ENCODE data around the gene OSBPL7.

OSBPL7 gene

DNA sequence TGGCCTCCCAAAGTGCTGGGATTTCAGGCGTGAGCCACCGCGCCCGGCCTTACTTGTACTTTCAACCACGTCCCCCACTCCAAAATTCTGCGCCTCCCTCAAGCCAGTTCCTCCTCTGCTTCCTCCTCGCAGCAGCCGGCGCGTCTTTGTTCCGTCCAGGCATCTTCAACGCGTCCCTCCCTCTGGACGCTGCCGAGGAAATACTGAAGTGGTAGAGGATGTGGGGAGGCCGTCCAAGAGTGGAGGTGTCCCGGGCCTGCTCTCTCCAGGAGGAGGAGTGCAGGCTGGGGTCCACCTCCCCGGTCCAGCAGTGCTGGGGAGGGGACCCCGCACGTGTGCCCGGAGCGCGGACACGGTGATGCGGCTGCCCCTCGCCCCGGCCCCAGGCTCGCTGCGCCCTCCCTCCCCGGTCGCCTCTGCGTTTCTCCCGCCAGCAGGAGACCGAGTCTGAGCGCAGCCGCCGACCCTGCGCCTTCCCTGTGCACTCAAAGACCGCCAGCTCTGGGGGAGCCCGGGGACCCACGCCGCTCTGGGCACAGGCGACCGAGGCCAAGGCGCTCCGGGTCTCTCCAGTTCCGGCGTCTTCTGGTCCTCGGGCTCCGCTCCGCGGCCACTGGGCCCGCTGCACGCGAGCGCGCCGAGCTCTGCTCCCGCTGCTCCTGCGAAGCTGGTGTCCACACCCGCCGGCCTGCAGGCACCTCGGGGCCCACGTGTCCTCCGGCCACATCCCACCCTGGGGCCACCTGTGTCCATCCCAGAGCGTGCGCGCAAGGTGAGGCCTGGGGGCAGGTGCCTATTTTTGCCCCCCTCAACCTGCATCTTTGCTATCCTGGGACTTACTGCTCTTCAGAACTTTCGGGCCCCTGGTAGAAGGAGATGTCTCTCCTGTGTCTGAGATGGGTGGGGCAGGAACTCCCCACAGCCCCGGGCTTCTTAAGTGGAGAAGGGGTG is 31.7 kb downstream of the OSBPL7 start:
- Histone ChIP-seq H2BK12ac (ENCODE audit: low read length) (no peak overlapping the region), H3K27ac (replicated peaks; ENCODE audit: low read length) (no peak overlapping the region), H3K36me3 (replicated peaks in 1 of 2; ENCODE audit: control insufficient read depth in 2 of 2, insufficient read depth in 2 of 2, low read length in 2 of 2) (no peaks in the 10 kb centered on the region), H3K79me1 (ENCODE audit: low read depth, low read length) (no peaks in the 10 kb centered on the region), H3K9me3 (replicated peaks in 1 of 2; ENCODE audit: control insufficient read depth in 2 of 2, insufficient read depth in 1 of 2, low read depth in 1 of 2, low read length in 2 of 2) (no peaks in the 10 kb centered on the region), H3K4ac (ENCODE audit: low read length) (no peak overlapping the region), H2AK5ac (ENCODE audit: low read depth, low read length) (no peak overlapping the region), H2BK120ac (ENCODE audit: low read depth, low read length) (no peak overlapping the region), H3K4me2 (ENCODE audit: insufficient read depth, low read length, poor library complexity, severe bottlenecking) (peak overlapping the region; percentile 80), H3K18ac (ENCODE audit: low read length) (peak overlapping the region; percentile 76), H3K9ac (ENCODE audit: low read depth, low read length, poor library complexity) (peak overlapping the region; percentile 70), H3K4me1 (ENCODE audit: control insufficient read depth in 2 of 2, insufficient read depth in 1 of 2, low read depth in 1 of 2, low read length in 2 of 2) (peaks cover 0 to 3% of the 10 kb centered on the region in 2 donors), H2BK15ac (ENCODE audit: low read length) (peak overlapping the region; percentile 81), H2AFZ (ENCODE audit: low read length) (peak overlapping the region; percentile 96), H2BK5ac (ENCODE audit: low read length) (no peak overlapping the region), H3K14ac (ENCODE audit: low read length) (peak overlapping the region; percentile 2), H4K91ac (ENCODE audit: low read depth, low read length, poor library complexity) (no peak overlapping the region), H3K23ac (ENCODE audit: low read depth, low read length, poor library complexity) (peak overlapping the region; percentile 73), H4K8ac (ENCODE audit: low read depth, low read length) (no peak overlapping the region), H3K27me3 (ENCODE audit: control insufficient read depth in 3 of 3, insufficient read depth in 3 of 3, low read depth in 1 of 3, low read length in 3 of 3) (peaks cover 4 to 65% (median 22%) of the 10 kb centered on the region in 3 experiments), H3K4me3 (ENCODE audit: low read length in 2 of 2) (peak overlapping the region; percentile 52 to 76)
- WGBS, 2 donors (ENCODE audit: extremely low coverage in 2 of 2, insufficient read length in 2 of 2, insufficient replicate concordance in 1 of 2), result no CpG with 5 or more reads among the region's 70 CpGs
- DNase-seq (ENCODE audit: low spot score), result peak; percentile 44

GRCh38 chr17:47785538-47786123 is 36.0 kb downstream of the OSBPL7 start:
- WGBS, 2 donors (ENCODE audit: extremely low coverage in 2 of 2, insufficient read length in 2 of 2, insufficient replicate concordance in 1 of 2), result no CpG with 5 or more reads among the region's 5 CpGs
- no peak overlapping the region for H3K27ac ChIP-seq (replicated peaks; ENCODE audit: low read length)
- H2BK15ac ChIP-seq (ENCODE audit: low read length), result no peak overlapping the region
- H3K36me3 ChIP-seq (replicated peaks in 1 of 2; ENCODE audit: control insufficient read depth in 2 of 2, insufficient read depth in 2 of 2, low read length in 2 of 2), result no peaks in the 10 kb centered on the region
- H3K23ac ChIP-seq (ENCODE audit: low read depth, low read length, poor library complexity), result no peak overlapping the region
- H2BK12ac ChIP-seq (ENCODE audit: low read length), result no peak overlapping the region
- peak; percentile 65 for DNase-seq (ENCODE audit: low spot score)
- H3K18ac ChIP-seq (ENCODE audit: low read length), result no peak overlapping the region
- no peak overlapping the region for H3K9ac ChIP-seq (ENCODE audit: low read depth, low read length, poor library complexity)
- no peaks in the 10 kb centered on the region for H3K79me1 ChIP-seq (ENCODE audit: low read depth, low read length)
- no peaks in the 10 kb centered on the region for H3K9me3 ChIP-seq (replicated peaks in 1 of 2; ENCODE audit: control insufficient read depth in 2 of 2, insufficient read depth in 1 of 2, low read depth in 1 of 2, low read length in 2 of 2)
- H3K14ac ChIP-seq (ENCODE audit: low read length), result no peak overlapping the region
- H4K8ac ChIP-seq (ENCODE audit: low read depth, low read length), result no peak overlapping the region
- no peak overlapping the region for H3K4ac ChIP-seq (ENCODE audit: low read length)
- no peak overlapping the region for H2AFZ ChIP-seq (ENCODE audit: low read length)
- peaks cover 4 to 50% (median 13%) of the 10 kb centered on the region in 3 experiments for H3K27me3 ChIP-seq (ENCODE audit: control insufficient read depth in 3 of 3, insufficient read depth in 3 of 3, low read depth in 1 of 3, low read length in 3 of 3)
- H3K4me1 ChIP-seq (ENCODE audit: control insufficient read depth in 2 of 2, insufficient read depth in 1 of 2, low read depth in 1 of 2, low read length in 2 of 2), result peaks cover 0 to 3% of the 10 kb centered on the region in 2 donors
- H2BK120ac ChIP-seq (ENCODE audit: low read depth, low read length), result no peak overlapping the region
- H4K91ac ChIP-seq (ENCODE audit: low read depth, low read length, poor library complexity), result no peak overlapping the region
- no peak overlapping the region for H2AK5ac ChIP-seq (ENCODE audit: low read depth, low read length)
- no peak overlapping the region for H3K4me3 ChIP-seq (ENCODE audit: low read length in 2 of 2)
- H3K4me2 ChIP-seq (ENCODE audit: insufficient read depth, low read length, poor library complexity, severe bottlenecking), result no peak overlapping the region
- H2BK5ac ChIP-seq (ENCODE audit: low read length), result no peak overlapping the region

DNA sequence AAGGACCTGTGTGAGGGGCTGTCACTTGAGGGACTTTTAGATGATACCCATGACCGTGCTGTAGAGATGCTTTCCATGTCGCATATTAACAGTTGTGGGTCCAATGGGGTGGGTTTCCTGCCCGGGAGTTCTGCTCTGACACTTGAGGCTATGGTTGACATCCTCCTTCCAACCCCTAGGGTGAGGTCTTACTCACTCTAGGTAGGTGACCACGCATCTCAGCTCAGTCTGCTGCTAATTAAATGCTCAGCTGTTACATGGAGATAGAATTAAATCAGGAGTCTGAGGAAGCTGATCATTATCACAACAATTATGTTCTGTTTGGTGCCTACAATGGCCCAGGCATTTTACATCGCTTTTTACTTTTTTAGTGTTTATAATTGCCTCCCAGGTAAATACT is 40.2 kb downstream of the OSBPL7 start:
- Histone ChIP-seq H4K91ac (ENCODE audit: low read depth, low read length, poor library complexity) (no peak overlapping the region), H3K14ac (ENCODE audit: low read length) (peak overlapping the region; percentile 91)

GRCh38 chr17:47778184-47778635 is 43.4 kb downstream of the OSBPL7 start:
- H3K79me1 ChIP-seq (ENCODE audit: low read depth, low read length), result no peaks in the 10 kb centered on the region
- no peak overlapping the region for H3K4ac ChIP-seq (ENCODE audit: low read length)
- no peak for DNase-seq (ENCODE audit: low spot score)
- no peak overlapping the region for H3K27ac ChIP-seq (replicated peaks; ENCODE audit: low read length)
- H2BK5ac ChIP-seq (ENCODE audit: low read length), result no peak overlapping the region
- no peaks in the 10 kb centered on the region for H3K4me1 ChIP-seq (ENCODE audit: control insufficient read depth in 2 of 2, insufficient read depth in 1 of 2, low read depth in 1 of 2, low read length in 2 of 2)
- H3K9me3 ChIP-seq (replicated peaks in 1 of 2; ENCODE audit: control insufficient read depth in 2 of 2, insufficient read depth in 1 of 2, low read depth in 1 of 2, low read length in 2 of 2), result peaks cover 0 to 2% of the 10 kb centered on the region in 2 donors
- H4K8ac ChIP-seq (ENCODE audit: low read depth, low read length), result no peak overlapping the region
- no CpG with 5 or more reads among the region's 45 CpGs for WGBS, 2 donors (ENCODE audit: extremely low coverage in 2 of 2, insufficient read length in 2 of 2, insufficient replicate concordance in 1 of 2)
- H3K18ac ChIP-seq (ENCODE audit: low read length), result peak overlapping the region; percentile 57
- no peak overlapping the region for H3K14ac ChIP-seq (ENCODE audit: low read length)
- no peaks in the 10 kb centered on the region for H3K36me3 ChIP-seq (replicated peaks in 1 of 2; ENCODE audit: control insufficient read depth in 2 of 2, insufficient read depth in 2 of 2, low read length in 2 of 2)
- peak overlapping the region; percentile 20 for H3K23ac ChIP-seq (ENCODE audit: low read depth, low read length, poor library complexity)
- H4K91ac ChIP-seq (ENCODE audit: low read depth, low read length, poor library complexity), result no peak overlapping the region
- no peak overlapping the region for H2BK15ac ChIP-seq (ENCODE audit: low read length)
- no peak overlapping the region for H3K4me2 ChIP-seq (ENCODE audit: insufficient read depth, low read length, poor library complexity, severe bottlenecking)
- H3K27me3 ChIP-seq (ENCODE audit: control insufficient read depth in 3 of 3, insufficient read depth in 3 of 3, low read depth in 1 of 3, low read length in 3 of 3), result peaks cover 0 to 45% (median 4%) of the 10 kb centered on the region in 3 experiments
- no peak overlapping the region for H2AK5ac ChIP-seq (ENCODE audit: low read depth, low read length)
- H2BK120ac ChIP-seq (ENCODE audit: low read depth, low read length), result no peak overlapping the region
- no peak overlapping the region for H2BK12ac ChIP-seq (ENCODE audit: low read length)
- no peak overlapping the region for H2AFZ ChIP-seq (ENCODE audit: low read length)
- no peak overlapping the region for H3K9ac ChIP-seq (ENCODE audit: low read depth, low read length, poor library complexity)
- H3K4me3 ChIP-seq (ENCODE audit: low read length in 2 of 2), result no peak overlapping the region

More for the DNA sequence above, 40.2 kb downstream of the OSBPL7 start:
- no peaks in the 10 kb centered on the region for H3K36me3 ChIP-seq (replicated peaks in 1 of 2; ENCODE audit: control insufficient read depth in 2 of 2, insufficient read depth in 2 of 2, low read length in 2 of 2)
- no peak overlapping the region for H3K27ac ChIP-seq (replicated peaks; ENCODE audit: low read length)
- no peak overlapping the region for H3K9ac ChIP-seq (ENCODE audit: low read depth, low read length, poor library complexity)
- no peak overlapping the region for H4K8ac ChIP-seq (ENCODE audit: low read depth, low read length)
- peak overlapping the region; percentile 47 for H3K23ac ChIP-seq (ENCODE audit: low read depth, low read length, poor library complexity)
- no peak for DNase-seq (ENCODE audit: low spot score)
- H2BK12ac ChIP-seq (ENCODE audit: low read length), result no peak overlapping the region
- no peak overlapping the region for H2AFZ ChIP-seq (ENCODE audit: low read length)
- no peak overlapping the region for H3K4me3 ChIP-seq (ENCODE audit: low read length in 2 of 2)
- WGBS, 2 donors (ENCODE audit: extremely low coverage in 2 of 2, insufficient read length in 2 of 2, insufficient replicate concordance in 1 of 2), result no CpG with 5 or more reads among the region's 5 CpGs
- H2AK5ac ChIP-seq (ENCODE audit: low read depth, low read length), result no peak overlapping the region
- no peaks in the 10 kb centered on the region for H3K4me1 ChIP-seq (ENCODE audit: control insufficient read depth in 2 of 2, insufficient read depth in 1 of 2, low read depth in 1 of 2, low read length in 2 of 2)
- no peak overlapping the region for H3K4me2 ChIP-seq (ENCODE audit: insufficient read depth, low read length, poor library complexity, severe bottlenecking)
- no peaks in the 10 kb centered on the region for H3K9me3 ChIP-seq (replicated peaks in 1 of 2; ENCODE audit: control insufficient read depth in 2 of 2, insufficient read depth in 1 of 2, low read depth in 1 of 2, low read length in 2 of 2)
- no peak overlapping the region for H3K4ac ChIP-seq (ENCODE audit: low read length)
- no peak overlapping the region for H2BK15ac ChIP-seq (ENCODE audit: low read length)
- H2BK120ac ChIP-seq (ENCODE audit: low read depth, low read length), result no peak overlapping the region
- no peak overlapping the region for H2BK5ac ChIP-seq (ENCODE audit: low read length)
- peaks cover 0 to 37% (median 0%) of the 10 kb centered on the region in 3 experiments for H3K27me3 ChIP-seq (ENCODE audit: control insufficient read depth in 3 of 3, insufficient read depth in 3 of 3, low read depth in 1 of 3, low read length in 3 of 3)
- no peak overlapping the region for H3K18ac ChIP-seq (ENCODE audit: low read length)
- no peaks in the 10 kb centered on the region for H3K79me1 ChIP-seq (ENCODE audit: low read depth, low read length)
